Stimulated activated CD4-positive, alpha-beta T cell treated with anti-CD3 and anti-CD28 coated beads, TNF-alpha, amount 100 ng/mL, for 48 hours (primary cell): ENCODE data around the gene ZC3H12D.

Experiments used
- DNase-seq, 3 donors: peaks; one replicate each; pipeline ENCODE4 v3.0.0-alpha.2; 2020; ENCODE audit warnings: low read depth in 3 of 3

Gene ZC3H12D

GRCh38 chr6:149443411-149444181 is 41.2 kb downstream of the ZC3H12D start:
- DNase-seq: no peak

GRCh38 chr6:149441740-149442139 is 43.1 kb downstream of the ZC3H12D start:
- no peak for DNase-seq

- DNase-seq: no peak
Observed at GRCh38 chr6:149440735-149441671, 43.8 kb downstream of the ZC3H12D start.

DNA sequence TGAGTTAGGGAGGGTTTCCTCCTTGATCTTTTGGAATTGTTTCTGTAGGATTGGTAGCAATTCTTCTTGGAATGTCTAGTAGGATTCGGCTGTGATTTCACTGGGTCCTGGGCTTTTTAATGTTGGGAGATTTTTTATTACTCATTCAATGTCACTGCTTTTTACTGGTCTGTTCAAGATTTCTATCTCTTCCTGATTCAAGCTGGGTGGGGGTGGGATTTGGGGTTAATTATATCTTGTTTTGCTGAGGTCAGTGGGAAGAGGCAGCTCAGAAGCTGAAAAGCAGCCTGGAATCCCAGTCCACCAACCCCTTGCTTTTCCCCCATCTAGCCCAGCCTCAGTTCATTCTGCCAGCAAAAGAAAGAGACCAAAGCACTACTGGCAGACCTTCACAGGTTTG is 45.2 kb downstream of the ZC3H12D start:
- DNase-seq: no peak

GRCh38 chr6:149438855-149439254 is 46.0 kb downstream of the ZC3H12D start:
- DNase-seq: no peak

DNA sequence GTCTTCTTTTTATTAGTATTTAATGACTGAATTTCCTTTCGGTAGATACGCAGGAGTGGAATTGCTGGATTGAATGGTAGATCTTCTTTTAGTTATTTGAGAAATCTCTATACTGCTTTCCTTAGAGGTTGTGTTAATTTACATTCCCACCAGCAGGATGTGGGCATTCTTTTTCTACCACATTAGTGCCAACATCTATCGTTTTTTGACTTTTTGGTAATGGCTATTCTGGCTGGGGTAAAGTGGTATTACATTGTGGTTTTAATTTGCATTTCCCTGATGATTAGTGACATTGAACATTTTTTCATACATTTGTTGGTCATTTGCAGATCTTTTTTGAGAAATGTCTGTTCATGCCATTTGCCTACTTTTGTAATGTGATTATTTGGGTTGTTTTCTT is 47.6 kb downstream of the ZC3H12D start:
- DNase-seq: no peak

GRCh38 chr6:149436647-149437046 is 48.2 kb downstream of the ZC3H12D start:
- no peak for DNase-seq

GRCh38 chr6:149435919-149436586 is 48.8 kb downstream of the ZC3H12D start:
- no peak for DNase-seq

- DNase-seq: no peak
Observed at GRCh38 chr6:149433881-149434280, 50.9 kb downstream of the ZC3H12D start.

- DNase-seq: no peak
Observed at GRCh38 chr6:149433405-149433804, 51.4 kb downstream of the ZC3H12D start.

DNA sequence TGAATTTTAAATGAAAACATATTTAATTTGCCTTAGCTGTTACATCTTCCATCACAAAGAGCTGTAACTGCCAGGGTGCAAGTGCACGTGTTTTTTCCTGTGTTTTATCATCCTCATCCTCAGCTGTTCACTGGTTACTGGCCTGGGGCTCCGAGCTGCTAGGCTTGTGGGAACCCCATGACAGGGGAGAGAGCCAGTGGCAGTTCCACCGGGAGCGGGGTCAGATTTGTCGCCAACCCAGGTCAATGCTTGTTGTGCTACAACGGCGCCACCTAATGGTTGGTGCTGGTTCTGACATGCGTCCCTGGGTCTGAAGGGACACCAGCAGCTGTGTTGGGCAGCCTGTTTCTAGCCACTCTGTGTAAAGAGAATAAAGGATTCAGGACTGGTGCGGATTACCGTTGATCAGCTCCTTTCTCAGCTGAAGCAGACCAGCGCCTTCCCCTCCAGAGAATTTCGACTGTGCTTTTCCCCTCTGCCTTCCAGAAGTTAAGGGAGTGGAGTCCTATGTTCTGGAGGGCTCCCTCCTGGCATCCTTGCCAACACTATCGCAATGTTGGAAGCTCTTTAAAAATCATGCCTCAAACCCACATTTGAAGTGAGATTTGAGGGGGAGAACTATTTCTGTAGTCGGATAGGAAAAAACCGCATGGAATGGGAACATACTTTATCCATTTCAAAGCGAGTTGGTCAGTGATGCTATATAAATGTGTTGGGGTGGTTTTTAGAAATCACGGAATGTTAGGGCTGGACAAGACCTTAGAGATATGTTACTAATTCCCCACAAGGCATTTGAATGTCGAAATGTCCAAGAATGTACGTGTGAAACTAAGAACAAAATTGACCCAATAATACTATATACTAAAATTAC is 52.7 kb downstream of the ZC3H12D start:
- peak; percentile 84 to 96 (median 88) for DNase-seq

DNA sequence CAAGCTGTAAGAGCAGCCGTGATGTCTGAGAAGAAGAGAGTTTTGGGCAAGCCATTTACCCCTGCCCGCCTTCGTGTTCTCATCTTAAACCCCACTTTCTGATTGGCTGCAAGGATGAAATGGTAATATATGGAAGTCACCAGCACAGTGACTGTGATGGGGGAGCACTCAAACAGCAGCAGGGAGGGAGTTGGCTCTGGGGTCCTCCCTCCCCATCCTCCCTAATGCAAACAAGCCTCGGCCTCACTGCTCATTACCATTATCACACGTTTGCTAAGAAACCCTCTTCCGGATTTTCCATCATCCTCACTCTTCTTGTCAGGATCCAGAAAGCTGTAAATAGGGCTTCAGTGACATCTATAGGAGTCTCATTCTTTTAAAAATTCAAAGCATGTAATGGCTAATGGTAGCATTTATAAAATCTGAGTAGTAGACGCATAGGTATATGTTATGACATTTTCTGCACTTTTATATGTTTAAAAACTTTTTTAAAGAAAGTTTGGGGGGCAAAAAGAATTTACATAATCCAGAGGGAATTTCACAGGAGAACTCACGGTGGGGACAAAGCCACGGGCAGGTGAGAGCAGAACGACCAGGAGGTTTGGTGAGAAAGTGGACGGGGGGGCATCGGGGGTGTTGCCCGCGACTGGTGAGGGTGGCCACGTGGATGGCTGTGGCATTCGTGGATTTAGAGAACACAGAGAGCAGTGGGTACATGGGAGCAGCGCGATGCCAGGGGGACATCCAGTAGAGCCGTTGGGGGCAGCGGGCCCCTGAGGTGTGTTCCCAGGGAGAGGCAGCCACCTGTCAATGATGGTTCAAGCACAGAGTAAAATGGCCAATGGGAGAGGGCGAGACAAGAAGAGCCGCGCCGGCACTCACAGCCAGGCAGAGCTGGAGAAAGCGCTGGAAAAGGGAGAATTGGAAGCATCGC is 55.1 kb downstream of the ZC3H12D start:
- no peak for DNase-seq

DNA sequence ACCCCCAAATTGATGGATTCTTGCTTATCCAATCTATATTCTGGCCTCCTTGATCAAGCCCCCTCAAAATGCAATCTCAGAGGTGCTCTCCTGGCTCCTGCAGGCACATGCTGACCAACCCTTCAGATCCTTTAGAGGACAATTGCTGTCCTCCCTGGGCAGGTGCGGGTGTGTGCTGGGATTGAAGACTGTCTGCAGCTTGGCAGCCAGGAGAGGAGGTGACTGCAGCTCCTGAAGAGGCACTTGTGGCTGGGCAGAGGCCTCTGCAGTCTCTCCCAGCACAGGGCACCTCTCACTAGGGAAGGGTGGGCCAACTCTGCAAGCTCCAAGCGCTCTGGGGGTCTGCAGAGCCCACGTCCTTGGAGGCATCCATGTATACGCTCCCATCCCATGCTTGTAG is 56.2 kb downstream of the ZC3H12D start:
- no peak for DNase-seq

DNA sequence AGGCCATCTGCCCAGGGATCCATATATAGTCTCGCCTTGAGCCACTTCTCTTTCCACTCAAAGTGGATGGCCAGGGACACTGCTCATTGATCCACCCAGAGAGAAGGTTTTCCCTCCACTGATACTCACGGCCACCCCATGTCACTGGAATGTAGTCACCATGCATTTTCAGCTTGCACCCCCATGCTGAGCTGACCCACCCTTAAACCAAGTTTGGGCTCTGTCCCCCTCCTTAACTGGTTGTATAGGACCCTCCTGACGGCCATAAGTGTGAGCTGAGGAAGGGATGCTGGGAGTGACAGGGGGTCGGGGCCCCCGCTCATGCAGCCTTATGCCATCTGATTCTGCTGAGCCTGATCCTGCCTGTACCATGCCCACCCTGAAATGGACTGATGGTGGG is 59.1 kb downstream of the ZC3H12D start:
- DNase-seq: no peak

DNA sequence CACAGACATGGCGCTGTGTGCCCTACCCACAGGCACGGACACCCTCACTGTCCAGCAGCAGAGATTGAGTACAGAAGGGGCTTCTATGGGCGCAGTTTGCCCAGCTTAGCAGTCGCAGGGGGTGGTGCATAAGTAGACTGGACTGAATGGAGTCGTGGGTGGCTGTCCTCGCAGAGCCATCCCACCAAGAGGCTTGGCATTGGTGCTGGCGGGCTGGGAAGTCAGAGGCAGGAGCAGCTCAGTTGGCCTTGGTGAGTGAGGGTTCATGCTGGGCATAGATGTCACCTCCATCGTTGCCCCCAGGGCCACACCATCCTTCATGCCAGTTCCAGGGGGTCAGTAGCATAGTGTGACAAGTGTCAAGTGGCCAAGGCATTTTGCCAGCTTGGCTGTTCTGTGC is 59.6 kb downstream of the ZC3H12D start:
- no peak for DNase-seq

DNA sequence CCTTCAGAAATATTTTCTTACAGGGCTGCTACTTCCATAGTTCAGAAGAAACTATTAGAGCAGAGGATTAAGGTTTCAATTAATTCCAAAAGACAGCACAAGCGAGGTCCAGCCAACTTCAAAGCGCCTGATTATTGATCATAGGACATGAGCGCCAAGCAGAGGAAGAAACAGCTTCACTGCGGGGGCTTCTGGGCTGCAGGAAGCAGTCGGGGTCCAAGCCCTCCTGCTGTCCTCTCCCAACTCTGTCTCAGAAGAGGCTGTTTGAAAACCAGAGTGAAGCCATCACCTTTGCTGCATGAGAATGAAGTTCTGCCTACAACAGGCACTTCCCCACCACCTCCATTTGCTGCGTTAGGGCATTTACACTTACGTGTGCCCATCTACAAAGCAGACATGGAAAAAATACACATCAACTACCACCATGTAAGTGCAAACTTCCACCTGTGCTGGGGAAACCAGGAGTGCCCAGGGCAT is 60.8 kb downstream of the ZC3H12D start:
- DNase-seq: no peak

- no peak for DNase-seq
Observed at GRCh38 chr6:149422581-149422980, 62.2 kb downstream of the ZC3H12D start.

- DNase-seq: no peak
Observed at GRCh38 chr6:149421132-149421531, 63.7 kb downstream of the ZC3H12D start.

GRCh38 chr6:149419696-149420404 is 65.0 kb downstream of the ZC3H12D start:
- no peak for DNase-seq
